HepG2 (cell line): ENCODE results near the gene PTPN2. TPM values are rescaled to one million over a fixed set of nuclear protein-coding genes. Genes with fewer than 3 reads are reported as not detected.

Source experiments
- ATAC-seq: fragments of 200-7000 bp; cut with Tn5 transposase; 3 replicates; pipeline ENCODE4 v1.9.1; 2020; ENCODE audit warnings: mild to moderate bottlenecking, moderate library complexity
- BruUV-seq: library from RNA; stranded (reverse); fragments of 400-500 nt; replicated peaks from 2 replicates; lab custom pipeline; 2021; lab: Mats Ljungman, UMichigan
- CTCF ChIA-PET: fragments of 300-600 bp; formaldehyde crosslinking; extraction: SDS; loops from one replicate; lab custom pipeline; 2021; ENCODE audit warnings: low total read pairs, inconsistent platforms, low intra/inter-chr PET ratio; lab: Yijun Ruan, JAX
- POLR2A ChIA-PET: fragments of 350-600 bp; sonication (Branson Sonifier 250); formaldehyde crosslinking; loops from one replicate; lab custom pipeline; 2020; ENCODE audit warnings: antibody characterized with exemption, inconsistent platforms; lab: Yijun Ruan, JAX
- DNase-seq: peaks from one replicate; pipeline ENCODE4 v3.0.0-alpha.2; 2015; ENCODE audit warnings: low spot score
- FAIRE-seq: peaks from 3 replicates; lab custom pipeline; 2011; peaks lifted over from hg19 to GRCh38; lab: Jason Lieb, UNC
- H2AFZ ChIP-seq: one replicate; pipeline ENCODE4 v1.6.1; 2011; ENCODE audit warnings: low read length, inconsistent platforms
- H3K27ac ChIP-seq: fragments of 300-600 bp; 3 replicates; pipeline ENCODE4 v1.8.0; 2011; ENCODE audit warnings: mixed run types, mild to moderate bottlenecking, mixed read lengths, low read length, inconsistent platforms; ENCODE audit not compliant: insufficient read depth; ENCODE audit errors: extremely low read length
- H3K27me3 ChIP-seq, 2 experiments: fragments of 200-600 bp in 1 of 2; 2 replicates in 1 of 2; 3 replicates in 1 of 2; pipeline versions ENCODE4 v1.6.0 to v1.8.0; 2011; ENCODE audit warnings: low read length in 2 of 2, mild to moderate bottlenecking in 2 of 2, moderate library complexity in 2 of 2, inconsistent platforms in 1 of 2; ENCODE audit not compliant: insufficient read depth in 2 of 2, control insufficient read depth in 1 of 2
- H3K36me3 ChIP-seq, 2 experiments: fragments of 200-600 bp in 1 of 2; replicated peaks in 1 of 2; 2 replicates in 1 of 2; 3 replicates in 1 of 2; pipeline versions ENCODE4 v1.5.1 to v1.8.0; 2011; ENCODE audit warnings: low read length in 2 of 2, inconsistent platforms in 1 of 2; ENCODE audit not compliant: insufficient read depth in 2 of 2, control insufficient read depth in 1 of 2
- H3K4me1 ChIP-seq: 2 replicates; pipeline ENCODE4 v1.5.1; 2012; ENCODE audit warnings: low read length, inconsistent platforms; ENCODE audit not compliant: insufficient read depth
- H3K4me2 ChIP-seq: 2 replicates; pipeline ENCODE4 v1.6.0; 2011; ENCODE audit warnings: low read depth, low read length, inconsistent platforms
- H3K4me3 ChIP-seq, 3 experiments: fragments of 200-600 bp in 1 of 3; sonication (generic), shearing (Covaris generic) in 1 of 3; replicated peaks in 1 of 3; 2 replicates each; pipeline ENCODE4 v1.5.1; 2011 to 2016; ENCODE audit warnings: low read length in 3 of 3, inconsistent platforms in 2 of 3, low read depth in 2 of 3, mild to moderate bottlenecking in 2 of 3, control low read depth in 1 of 3, mixed read lengths in 1 of 3; ENCODE audit not compliant: insufficient read depth in 1 of 3
- H3K79me2 ChIP-seq: one replicate; pipeline ENCODE4 v1.6.1; 2011; ENCODE audit warnings: low read length, inconsistent platforms; ENCODE audit not compliant: insufficient read depth
- H3K9ac ChIP-seq: 2 replicates; pipeline ENCODE4 v1.6.0; 2011; ENCODE audit warnings: mild to moderate bottlenecking, low read depth, low read length, inconsistent platforms; ENCODE audit not compliant: insufficient read depth
- H3K9me3 ChIP-seq: 2 replicates; pipeline ENCODE4 v1.5.1; 2012; ENCODE audit warnings: mild to moderate bottlenecking, low read length
- H4K20me1 ChIP-seq: 2 replicates; pipeline ENCODE4 v1.6.0; 2011; ENCODE audit warnings: inconsistent platforms, mild to moderate bottlenecking, low read length, moderate library complexity; ENCODE audit not compliant: insufficient read depth
- CHD2 ChIP-seq: IDR thresholded peaks from 2 replicates; pipeline ENCODE4 v1.6.1; 2011; ENCODE audit warnings: low read depth, low read length, improper control_type of control experiment
- FOSL2 ChIP-seq: sonication (generic); formaldehyde crosslinking; IDR thresholded peaks from 2 replicates; pipeline ENCODE4 v1.4.0; 2020; ENCODE audit warnings: missing genetic modification reagents
- HIC2 ChIP-seq: sonication (generic); formaldehyde crosslinking; IDR thresholded peaks from 2 replicates; pipeline ENCODE4 v1.9.0; 2022; ENCODE audit warnings: low read depth, missing genetic modification reagents
- JUN ChIP-seq: sonication (generic); formaldehyde crosslinking; IDR thresholded peaks from 2 replicates; pipeline ENCODE4 v1.4.0; 2020; ENCODE audit warnings: mild to moderate bottlenecking, missing genetic modification reagents
- KAT2B ChIP-seq: fragments of 150-350 bp; IDR thresholded peaks from 2 replicates; pipeline ENCODE4 v1.6.1; 2014; ENCODE audit warnings: low read depth, low read length, borderline replicate concordance
- MAFK ChIP-seq, 2 experiments: IDR thresholded peaks in 1 of 2; conservative IDR thresholded peaks in 1 of 2; 2 replicates each; pipeline ENCODE4 v1.6.1; 2011; ENCODE audit warnings: improper control_type of control experiment in 2 of 2, low read length in 2 of 2
- MYC ChIP-seq: sonication (generic); formaldehyde crosslinking; IDR thresholded peaks from 2 replicates; pipeline ENCODE4 v1.9.0; 2021; ENCODE audit warnings: missing genetic modification reagents, borderline replicate concordance
- PCBP1 ChIP-seq: fragments of 200-400 bp; formaldehyde crosslinking; IDR thresholded peaks from 2 replicates; pipeline ENCODE4 v1.6.1; 2017; ENCODE audit warnings: mild to moderate bottlenecking, low read depth, low read length, borderline replicate concordance
- TBP ChIP-seq: sonication (generic); formaldehyde crosslinking; IDR thresholded peaks from 2 replicates; pipeline ENCODE4 v1.5.0; 2020; ENCODE audit warnings: missing genetic modification reagents
- ZBTB43 ChIP-seq: sonication (generic); formaldehyde crosslinking; conservative IDR thresholded peaks from 2 replicates; pipeline ENCODE4 v1.4.0; 2020; ENCODE audit warnings: missing genetic modification reagents
- ZMYM2 ChIP-seq: sonication (generic); formaldehyde crosslinking; IDR thresholded peaks from 2 replicates; pipeline ENCODE4 v1.8.0; 2022; ENCODE audit warnings: mild to moderate bottlenecking, missing genetic modification reagents
- ZNF12 ChIP-seq: sonication (generic); formaldehyde crosslinking; IDR thresholded peaks from 2 replicates; pipeline ENCODE4 v1.5.0; 2020; ENCODE audit warnings: missing genetic modification reagents
- ZNF501 ChIP-seq: sonication (generic); formaldehyde crosslinking; IDR thresholded peaks from 2 replicates; pipeline ENCODE4 v1.5.1; 2020; ENCODE audit warnings: mild to moderate bottlenecking, moderate library complexity, missing genetic modification reagents
- ZNF724P ChIP-seq: sonication (generic); formaldehyde crosslinking; IDR thresholded peaks from 2 replicates; pipeline ENCODE4 v1.8.0; 2022; ENCODE audit warnings: missing genetic modification reagents, borderline replicate concordance
- WGBS: methylation state at CpG from one replicate; pipeline ENCODE4 v1.1.6; 2017; ENCODE audit warnings: low lambda C conversion rate; 5-methylcytosine and 5-hydroxymethylcytosine counted together
- in situ Hi-C: cut with HindIII; loops from 2 replicates; pipeline ENCODE4 v1.10.0; 2017; ENCODE audit warnings: low pct_unique_long_range_greater_than_20kb; ENCODE audit not compliant: extremely low pct_ligation_motif_present
- intact Hi-C: fragments of 100-400 bp; cut with micrococcal nuclease; formaldehyde crosslinking; loops from one replicate; pipeline ENCODE4 v1.10.0; 2022; ENCODE audit not compliant: unreplicated experiment
- polyA plus RNA-seq, 8 experiments: library from polyadenylated mRNA; depleted of rRNA in 3 of 8; stranded (reverse) in 7 of 8; unstranded in 1 of 8; fragments of >200 nt; fragmentation: Illumina TruSeq in 4 of 8; extraction: Trizol in 4 of 8; gene quantifications; 2 replicates each; pipeline versions ENCODE4 v1.2.1 to v1.2.3, GENCODE V29; 2011 to 2016; ENCODE audit warnings: low read depth in 4 of 8, missing spikeins in 1 of 8, mixed read lengths in 1 of 8; ENCODE audit not compliant: insufficient read depth in 1 of 8
- total RNA-seq, 5 experiments: library from RNA; depleted of rRNA; stranded (reverse); fragments of >200 nt; fragmentation: Illumina TruSeq; extraction: Trizol; gene quantifications; 2 replicates each; pipeline ENCODE4 v1.2.3, GENCODE V29; 2016; ENCODE audit warnings: low read depth in 1 of 5
- TF ChIP-seq, protein P1 (sequence below): sonication (generic); formaldehyde crosslinking; IDR thresholded peaks from 2 replicates; pipeline ENCODE4 v1.5.1; 2020; ENCODE audit warnings: missing genetic modification reagents, mild to moderate bottlenecking, borderline replicate concordance

PTPN2 gene
- total and polyA plus RNA-seq, 2 of the 13 experiments (the other 11 are each of a cell fraction or from before 2014, with no cell fraction given): 24.9 to 41.5 TPM

DNA sequence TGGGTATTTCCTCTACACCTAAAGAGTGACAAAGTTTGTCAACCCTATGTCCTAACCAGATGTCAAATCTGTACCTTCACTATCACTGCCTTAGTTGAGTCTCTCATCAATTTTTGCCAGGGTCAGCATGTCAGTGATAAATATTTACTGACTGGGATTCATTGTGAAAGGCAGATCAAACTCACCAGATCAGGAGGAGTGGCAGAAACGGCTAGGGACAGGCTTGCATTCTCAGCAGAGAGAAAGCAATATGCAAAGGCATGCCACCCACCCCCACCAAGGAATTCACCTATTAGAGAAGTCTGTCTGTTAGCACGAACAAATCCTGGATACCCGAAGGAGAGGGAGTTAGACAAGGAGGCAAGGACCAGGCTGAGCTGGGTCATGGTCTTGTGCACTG is 62.6 kb downstream of the PTPN2 start:
- no peak overlapping the region for H3K4me3 ChIP-seq
- H3K79me2 ChIP-seq: no peaks in the 10 kb centered on the region
- ATAC-seq: no peak
- H3K27me3 ChIP-seq: no peaks in the 10 kb centered on the region
- H2AFZ ChIP-seq: no peak overlapping the region
- H3K9me3 ChIP-seq: no peaks in the 10 kb centered on the region
- no peak for DNase-seq
- TF ChIP-seq ZMYM2 (CRISPR knock-in tag) (no peak), MAFK (conservative IDR thresholded peaks at IDR 0.05 in 1 of 2, IDR thresholded peaks at IDR 0.05 in 1 of 2; ENCODE audit: low read length in 2 of 2) (0 out of 4 replicates have a peak, but pooled peaks of 1 of the 2 experiments have one; percentile 7), TBP (CRISPR knock-in tag) (no peak)
- TF ChIP-seq, protein P1, sequence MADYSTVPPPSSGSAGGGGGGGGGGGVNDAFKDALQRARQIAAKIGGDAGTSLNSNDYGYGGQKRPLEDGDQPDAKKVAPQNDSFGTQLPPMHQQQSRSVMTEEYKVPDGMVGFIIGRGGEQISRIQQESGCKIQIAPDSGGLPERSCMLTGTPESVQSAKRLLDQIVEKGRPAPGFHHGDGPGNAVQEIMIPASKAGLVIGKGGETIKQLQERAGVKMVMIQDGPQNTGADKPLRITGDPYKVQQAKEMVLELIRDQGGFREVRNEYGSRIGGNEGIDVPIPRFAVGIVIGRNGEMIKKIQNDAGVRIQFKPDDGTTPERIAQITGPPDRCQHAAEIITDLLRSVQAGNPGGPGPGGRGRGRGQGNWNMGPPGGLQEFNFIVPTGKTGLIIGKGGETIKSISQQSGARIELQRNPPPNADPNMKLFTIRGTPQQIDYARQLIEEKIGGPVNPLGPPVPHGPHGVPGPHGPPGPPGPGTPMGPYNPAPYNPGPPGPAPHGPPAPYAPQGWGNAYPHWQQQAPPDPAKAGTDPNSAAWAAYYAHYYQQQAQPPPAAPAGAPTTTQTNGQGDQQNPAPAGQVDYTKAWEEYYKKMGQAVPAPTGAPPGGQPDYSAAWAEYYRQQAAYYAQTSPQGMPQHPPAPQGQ (CRISPR knock-in tag): no peak
- TF ChIP-seq, all 625 proteins: peak for 1
- no TSS peak for BruUV-seq
- in situ Hi-C loops (no loop called here), intact Hi-C loops (no loop called here)
- H3K4me2 ChIP-seq: no peak overlapping the region
- no peak overlapping the region for H3K27ac ChIP-seq
- H3K36me3 ChIP-seq: peaks cover 8 to 50% of the 10 kb centered on the region in 2 experiments
- ChIA-PET CTCF (no interaction called here), POLR2A (interaction anchor here (1.0 kb wide), 1 partner anchor 62 kb away, joined by 4 read pairs; the partner anchor contains the start of gene PTPN2)
- no peaks in the 10 kb centered on the region for H3K4me1 ChIP-seq
- 79% methylated on average over 3 of the region's 3 CpGs for WGBS
- FAIRE-seq: no peak
- H3K9ac ChIP-seq: no peak overlapping the region
- H4K20me1 ChIP-seq: no peaks in the 10 kb centered on the region

- 91% methylated on average over 6 of the region's 6 CpGs for WGBS
- no peak for TF ChIP-seq HIC2
- no peak for TF ChIP-seq JUN (CRISPR knock-in tag)
- no peak for TF ChIP-seq KAT2B
- no peak for TF ChIP-seq CHD2
- TF ChIP-seq ZNF724P (CRISPR knock-in tag): no peak
- TF ChIP-seq MYC (CRISPR knock-in tag): no peak
- no peak for TF ChIP-seq ZNF501 (CRISPR knock-in tag)
- TF ChIP-seq ZNF12 (CRISPR knock-in tag): no peak
- TF ChIP-seq PCBP1: no peak
- TF ChIP-seq ZBTB43: no peak
- no peak for TF ChIP-seq FOSL2 (CRISPR knock-in tag)
Observed at GRCh38 chr18:12820506-12820905, 63.5 kb downstream of the PTPN2 start.

More at GRCh38 chr18:12820506-12820905, 63.5 kb downstream of the PTPN2 start:
- H3K9me3 ChIP-seq: no peaks in the 10 kb centered on the region
- intact Hi-C loops (no loop called here), in situ Hi-C loops (no loop called here)
- FAIRE-seq: no peak
- H3K27me3 ChIP-seq: no peaks in the 10 kb centered on the region
- no TSS peak for BruUV-seq
- ChIA-PET CTCF (no interaction called here), POLR2A (no interaction called here)
- DNase-seq: no peak
- no peak overlapping the region for H3K9ac ChIP-seq
- no peak for ATAC-seq
- H3K79me2 ChIP-seq: no peaks in the 10 kb centered on the region
- H3K4me3 ChIP-seq: no peak overlapping the region
- H2AFZ ChIP-seq: no peak overlapping the region
- H3K27ac ChIP-seq: no peak overlapping the region
- H3K36me3 ChIP-seq: peaks cover 6 to 57% of the 10 kb centered on the region in 2 experiments
- no peak overlapping the region for H3K4me2 ChIP-seq
- H3K4me1 ChIP-seq: no peaks in the 10 kb centered on the region
- no peaks in the 10 kb centered on the region for H4K20me1 ChIP-seq
